ENCODE measurements around the gene TYRO3. TPM values are rescaled to one million over a fixed set of nuclear protein-coding genes. Genes with fewer than 3 reads are reported as not detected.

Gene TYRO3
- polyA plus RNA-seq, 1 of the 3 experiments (the other 2 are of a cell fraction), result 8.7 TPM

- Histone ChIP-seq H3K4me2 (peak overlapping the region; percentile 66), H3K4me1 (ENCODE audit: control insufficient read depth in 1 of 2, insufficient read depth in 2 of 2, low read depth in 1 of 2, low read length in 1 of 2) (peaks cover 0 to 10% of the 10 kb centered on the region in 2 experiments; a peak in 1 of 4 replicates), H3K9ac (no peak overlapping the region), H4K20me1 (ENCODE audit: insufficient read depth) (no peaks in the 10 kb centered on the region), H3K36me3 (replicated peaks in 1 of 2; ENCODE audit: control insufficient read depth in 1 of 2, insufficient read depth in 2 of 2, low read length in 1 of 2) (peaks cover 3 to 7% of the 10 kb centered on the region in 2 experiments), H3K9me3 (no peaks in the 10 kb centered on the region), H3F3A (replicated peaks; ENCODE audit: insufficient read depth) (no peaks in the 10 kb centered on the region), H2AFZ (ENCODE audit: low read depth) (no peak overlapping the region), H3K79me2 (ENCODE audit: insufficient read depth) (no peaks in the 10 kb centered on the region), H3K27me3 (ENCODE audit: insufficient read depth) (peaks cover 7% of the 10 kb centered on the region; the same call in 1 of the 2 replicates), H3K27ac (ENCODE audit: low read depth in 2 of 2, low read length in 1 of 2) (no peak overlapping the region), H3K9me2 (no peaks in the 10 kb centered on the region), H3K4me3 (ENCODE audit: low read depth in 2 of 2, low read length in 1 of 2) (peak overlapping the region; percentile 6 to 31; a peak in 2 of 4 replicates)
- TF ChIP-seq EZH2phosphoT487 (IDR thresholded peaks at IDR 0.05; ENCODE audit: borderline replicate concordance, low read depth), result no peak
- TF ChIP-seq NFIC (IDR thresholded peaks at IDR 0.05; ENCODE audit: borderline replicate concordance), result no peak
- no peak for TF ChIP-seq TCF12 (IDR thresholded peaks at IDR 0.05)
- no peak for TF ChIP-seq REST (IDR thresholded peaks at IDR 0.05; ENCODE audit: low read depth, low read length)
- DNase-seq, result peak; percentile 75
- ChIA-PET CTCF (interaction anchor here (0.9 to 1.8 kb wide), 2 partner anchors 17 to 47 kb away, joined by 6 read pairs; no protein-coding TSS in a partner anchor), POLR2A (no interaction called here)
- 22% methylated on average over 20 of the region's 40 CpGs for WGBS (ENCODE audit: low lambda C conversion rate)
Observed at GRCh38 chr15:41512940-41513505, 46.0 kb upstream of the TYRO3 start.

GRCh38 chr15:41513506-41514227 is 45.3 kb upstream of the TYRO3 start, which contains the start of gene LTK:
LTK (minus strand) TSS chr15:41513827; CDS start chr15:41513709, 118 bp downstream.
- WGBS (ENCODE audit: low lambda C conversion rate), result 48% methylated on average over 17 of the region's 33 CpGs
- peak; percentile 75 for DNase-seq
- no peak within 1 kb of the TSS for H3K9ac ChIP-seq
- H3K4me1 ChIP-seq (ENCODE audit: control insufficient read depth in 1 of 2, insufficient read depth in 2 of 2, low read depth in 1 of 2, low read length in 1 of 2), result peaks cover 0 to 10% of the 10 kb centered on the region in 2 experiments; a peak in 1 of 4 replicates
- TF ChIP-seq FOSL2 (IDR thresholded peaks at IDR 0.05; ENCODE audit: borderline replicate concordance, low read depth) (no peak), JUND (IDR thresholded peaks at IDR 0.05) (no peak), YY1 (IDR thresholded peaks at IDR 0.05; ENCODE audit: low read depth) (no peak), FOXM1 (IDR thresholded peaks at IDR 0.05; ENCODE audit: low read depth) (no peak), ZBTB33 (IDR thresholded peaks at IDR 0.05; ENCODE audit: borderline replicate concordance, low read depth) (no peak), IRF3 (IDR thresholded peaks at IDR 0.05; ENCODE audit: low read depth, low read length) (no peak), MAX (IDR thresholded peaks at IDR 0.05; ENCODE audit: low read depth) (no peak)
- no peaks in the 10 kb centered on the region for H4K20me1 ChIP-seq (ENCODE audit: insufficient read depth)
- H2AFZ ChIP-seq (ENCODE audit: low read depth), result no peak within 1 kb of the TSS
- no peaks in the 10 kb centered on the region for H3F3A ChIP-seq (replicated peaks; ENCODE audit: insufficient read depth)
- H3K79me2 ChIP-seq (ENCODE audit: insufficient read depth), result no peaks in the 10 kb centered on the region
- no peaks in the 10 kb centered on the region for H3K9me3 ChIP-seq
- H3K4me2 ChIP-seq, result peak within 1 kb of the TSS; percentile 66
- CTCF ChIA-PET, result interaction anchor here (0.9 to 1.8 kb wide), 2 partner anchors 16 to 48 kb away, joined by 6 read pairs; no protein-coding TSS in a partner anchor
- H3K36me3 ChIP-seq (replicated peaks in 1 of 2; ENCODE audit: control insufficient read depth in 1 of 2, insufficient read depth in 2 of 2, low read length in 1 of 2), result peaks cover 3 to 7% of the 10 kb centered on the region in 2 experiments
- POLR2A ChIA-PET, result interaction anchor here (1.1 kb wide), 1 partner anchor 15 kb away, joined by 3 read pairs; no protein-coding TSS in a partner anchor
- peak within 1 kb of the TSS; percentile 6 to 31; a peak in 2 of 4 replicates for H3K4me3 ChIP-seq (ENCODE audit: low read depth in 2 of 2, low read length in 1 of 2)
- H3K27ac ChIP-seq (ENCODE audit: low read depth in 2 of 2, low read length in 1 of 2), result no peak within 1 kb of the TSS
- H3K27me3 ChIP-seq (ENCODE audit: insufficient read depth), result peaks cover 7% of the 10 kb centered on the region; the same call in 1 of the 2 replicates
- H3K9me2 ChIP-seq, result no peaks in the 10 kb centered on the region
